NCI-H2171 treated with DMSO at 0.1 percent for 48 hours (cell line): ENCODE results near the gene WWOX.
"Not testable (repeated sequence)": the region's sequence is repeated elsewhere in the genome, so short reads cannot be mapped to it uniquely, and the experiment has no call there.

ENCODE experiments used
- DNase-seq: peaks from one replicate; lab custom pipeline; 2025; lab: John Stamatoyannopoulos, UW

The WWOX gene

GRCh38 chr16:78099271-78100111 lies at the start of gene WWOX:
WWOX (plus strand) TSS chr16:78099654.
- peak; percentile 98 for DNase-seq

GRCh38 chr16:78050734-78051400 lies 48.6 kb upstream of the WWOX start:
- DNase-seq, result no peak

GRCh38 chr16:78057803-78058564 lies 41.5 kb upstream of the WWOX start:
- no peak for DNase-seq

- DNase-seq, result not testable (repeated sequence)
Measured at GRCh38 chr16:78059806-78060205, 39.6 kb upstream of the WWOX start.

GRCh38 chr16:78060295-78060694 lies 39.2 kb upstream of the WWOX start:
- no peak for DNase-seq

- DNase-seq, result no peak
Measured at GRCh38 chr16:78060809-78061208, 38.6 kb upstream of the WWOX start.

GRCh38 chr16:78065319-78065718 lies 34.1 kb upstream of the WWOX start:
- DNase-seq, result no peak

- DNase-seq, result no peak
Measured at GRCh38 chr16:78069913-78070312, 29.5 kb upstream of the WWOX start.

- no peak for DNase-seq
Measured at GRCh38 chr16:78072275-78072674, 27.2 kb upstream of the WWOX start.

- DNase-seq, result no peak
Measured at GRCh38 chr16:78075800-78076199, 23.7 kb upstream of the WWOX start.

GRCh38 chr16:78081341-78081740 lies 18.1 kb upstream of the WWOX start:
- no peak for DNase-seq

GRCh38 chr16:78091419-78091818 lies 8.0 kb upstream of the WWOX start:
- DNase-seq, result no peak

- no peak for DNase-seq
Measured at GRCh38 chr16:78092758-78093157, 6.7 kb upstream of the WWOX start.

GRCh38 chr16:78094166-78094565 lies 5.3 kb upstream of the WWOX start:
- peak; percentile 18 for DNase-seq

- no peak for DNase-seq
Measured at GRCh38 chr16:78094998-78095397, 4.5 kb upstream of the WWOX start.

- no peak for DNase-seq
Measured at GRCh38 chr16:78096386-78096785, 3.1 kb upstream of the WWOX start.

GRCh38 chr16:78097548-78097947 lies 1.9 kb upstream of the WWOX start:
- no peak for DNase-seq

- no peak for DNase-seq
Measured at GRCh38 chr16:78098087-78098486, 1.4 kb upstream of the WWOX start.

GRCh38 chr16:78098595-78099270 lies 721 bp upstream of the WWOX start:
- DNase-seq, result no peak

GRCh38 chr16:78100112-78100467 lies 636 bp downstream of the WWOX start:
- DNase-seq, result peak; percentile 57

- no peak for DNase-seq
Measured at GRCh38 chr16:78102122-78102660, 2.7 kb downstream of the WWOX start.

GRCh38 chr16:78102865-78103264 lies 3.4 kb downstream of the WWOX start:
- DNase-seq, result no peak
